Endothelial cell of umbilical vein (primary cell): ENCODE measurements around the gene STRA6. TPM values are rescaled to one million over a fixed set of nuclear protein-coding genes. Genes with fewer than 3 reads are reported as not detected.

ENCODE experiments used
- BruUV-seq: library from RNA; stranded (reverse); fragments of 400-500 nt; replicated peaks from 2 replicates; lab custom pipeline; 2021; lab: Mats Ljungman, UMichigan
- CTCF ChIA-PET: fragments of 300-600, 350-600 bp; sonication (Branson Sonifier 250); formaldehyde crosslinking; loops from one replicate; lab custom pipeline; 2021; ENCODE audit warnings: antibody characterized with exemption, inconsistent platforms; lab: Charles Lee
- POLR2A ChIA-PET: fragments of 300-600, 350-600 bp; sonication (Branson Sonifier 250); formaldehyde crosslinking; loops from one replicate; lab custom pipeline; 2021; ENCODE audit warnings: antibody characterized with exemption, inconsistent platforms; lab: Charles Lee
- DNase-seq: peaks from one replicate; pipeline ENCODE4 v3.0.0-alpha.2; 2011; ENCODE audit warnings: low read depth, low spot score
- FAIRE-seq: peaks from 2 replicates; lab custom pipeline; 2011; peaks lifted over from hg19 to GRCh38; lab: Jason Lieb, UNC
- H2AFZ ChIP-seq: 2 replicates; pipeline ENCODE4 v1.6.0; 2012; ENCODE audit warnings: low read depth, low read length, control low read depth, inconsistent platforms
- H3K27ac ChIP-seq: 2 replicates; pipeline ENCODE4 v1.5.1; 2011; ENCODE audit warnings: low read depth, mild to moderate bottlenecking, control low read depth, low read length, moderate library complexity; ENCODE audit not compliant: insufficient read depth
- H3K27me3 ChIP-seq, 2 experiments: 2 replicates each; pipeline versions ENCODE4 v1.6.0 to v1.6.1; 2011; ENCODE audit warnings: low read length in 2 of 2, mixed read lengths in 1 of 2; ENCODE audit not compliant: control insufficient read depth in 2 of 2, insufficient read depth in 2 of 2
- H3K36me3 ChIP-seq, 2 experiments: 2 replicates in 1 of 2; 3 replicates in 1 of 2; pipeline ENCODE4 v1.5.1; 2011; ENCODE audit warnings: low read length in 2 of 2, mild to moderate bottlenecking in 1 of 2, moderate library complexity in 1 of 2; ENCODE audit not compliant: control insufficient read depth in 2 of 2, insufficient read depth in 2 of 2; ENCODE audit errors: extremely low read depth in 1 of 2
- H3K4me1 ChIP-seq: 3 replicates; pipeline ENCODE4 v1.5.1; 2011; ENCODE audit warnings: mild to moderate bottlenecking, low read length; ENCODE audit not compliant: control insufficient read depth, insufficient read depth; ENCODE audit errors: extremely low read depth
- H3K4me2 ChIP-seq: 2 replicates; pipeline ENCODE4 v1.6.1; 2011; ENCODE audit warnings: low read length, control low read depth, mixed read lengths; ENCODE audit not compliant: insufficient read depth
- H3K4me3 ChIP-seq, 3 experiments: fragments of 200-600 bp in 1 of 3; sonication (generic), shearing (Covaris generic) in 1 of 3; replicated peaks in 1 of 3; 2 replicates each; pipeline ENCODE4 v1.5.1; 2011 to 2016; ENCODE audit warnings: control low read depth in 3 of 3, low read length in 3 of 3, mild to moderate bottlenecking in 2 of 3, inconsistent platforms in 1 of 3, low read depth in 1 of 3, moderate library complexity in 1 of 3; ENCODE audit not compliant: insufficient read depth in 1 of 3
- H3K79me2 ChIP-seq: 2 replicates; pipeline ENCODE4 v1.6.0; 2012; ENCODE audit warnings: low read length, inconsistent platforms; ENCODE audit not compliant: control insufficient read depth, insufficient read depth
- H3K9ac ChIP-seq: replicated peaks from 2 replicates; pipeline ENCODE3; 2011; ENCODE audit warnings: low read length, control low read depth; ENCODE audit not compliant: insufficient read depth; ENCODE audit errors: extremely low read depth
- H3K9me1 ChIP-seq: replicated peaks from 3 replicates; pipeline ENCODE4 v1.6.0; 2011; ENCODE audit warnings: mild to moderate bottlenecking, low read length; ENCODE audit not compliant: control insufficient read depth, insufficient read depth; ENCODE audit errors: extremely low read depth
- H3K9me3 ChIP-seq: replicated peaks from 2 replicates; pipeline ENCODE4 v1.5.1; 2012; ENCODE audit warnings: low read length, inconsistent platforms; ENCODE audit not compliant: control insufficient read depth, insufficient read depth
- H4K20me1 ChIP-seq: replicated peaks from 2 replicates; pipeline ENCODE3; 2011; ENCODE audit warnings: mild to moderate bottlenecking, low read length; ENCODE audit not compliant: control insufficient read depth, insufficient read depth; ENCODE audit errors: extremely low read depth
- EZH2 ChIP-seq: IDR thresholded peaks from 2 replicates; pipeline ENCODE4 v1.6.1; 2012; ENCODE audit warnings: borderline replicate concordance, low read depth, mild to moderate bottlenecking, moderate library complexity, low read length, inconsistent platforms; ENCODE audit not compliant: severe bottlenecking
- FOS ChIP-seq: IDR thresholded peaks from 2 replicates; pipeline ENCODE4 v1.6.1; 2011; ENCODE audit warnings: mild to moderate bottlenecking, low read length, moderate library complexity, borderline replicate concordance; ENCODE audit not compliant: insufficient read depth
- GATA2 ChIP-seq: IDR thresholded peaks from 2 replicates; pipeline ENCODE4 v1.7.0; 2011; ENCODE audit warnings: low read depth, mild to moderate bottlenecking, moderate library complexity, mixed read lengths, low read length; ENCODE audit not compliant: insufficient read length, insufficient read depth
- JUN ChIP-seq: IDR thresholded peaks from 2 replicates; pipeline ENCODE4 v1.6.1; 2011; ENCODE audit warnings: borderline replicate concordance, low read depth; ENCODE audit not compliant: insufficient read length, insufficient read depth
- MYC ChIP-seq: IDR thresholded peaks from one replicate; pipeline ENCODE4 v1.6.1; 2011; ENCODE audit warnings: mild to moderate bottlenecking, low read depth, low read length
- POLR2A ChIP-seq: IDR thresholded peaks from 2 replicates; pipeline ENCODE4 v1.6.1; 2012; ENCODE audit warnings: low read depth, mild to moderate bottlenecking, control low read depth, low read length
- POLR2AphosphoS5 ChIP-seq: IDR thresholded peaks from 2 replicates; pipeline ENCODE4 v1.6.1; 2012; ENCODE audit warnings: low read depth, mild to moderate bottlenecking, control low read depth, low read length, moderate library complexity; ENCODE audit not compliant: insufficient read depth
- dilution Hi-C: fragments of 300-500 bp; cut with MboI; formaldehyde crosslinking; loops from one replicate; pipeline ENCODE4 v1.15.0; 2019; ENCODE audit warnings: low sequenced_read_pairs; ENCODE audit not compliant: extremely low pct_ligation_motif_present
- intact Hi-C: fragments of 100-400 bp; cut with micrococcal nuclease; formaldehyde crosslinking; loops from one replicate; pipeline ENCODE4 v1.10.0; 2022
- polyA plus RNA-seq, 4 experiments: library from polyadenylated mRNA; depleted of rRNA in 3 of 4; stranded (reverse) in 3 of 4; unstranded in 1 of 4; fragments of >200 nt; gene quantifications; 2 replicates each; pipeline versions ENCODE4 v1.2.1 to v1.2.3, GENCODE V29; 2011 to 2012; ENCODE audit warnings: missing spikeins in 1 of 4
- total RNA-seq: library from RNA; stranded (reverse); gene quantifications from 2 replicates; pipeline ENCODE4 v1.2.3, GENCODE V29; 2021
- TF ChIP-seq, protein P1 (sequence below), 2 donors: IDR thresholded peaks; 1 replicate in 1 of 2; 2 replicates in 1 of 2; pipeline ENCODE4 v1.5.1; 2011; ENCODE audit warnings: low read length in 2 of 2, mild to moderate bottlenecking in 2 of 2, moderate library complexity in 2 of 2, control low read depth in 1 of 2, inconsistent platforms in 1 of 2, low read depth in 1 of 2; ENCODE audit not compliant: insufficient read depth in 1 of 2; ENCODE audit errors: extremely low read depth in 1 of 2
- TF ChIP-seq, protein P2 (sequence below): IDR thresholded peaks from 2 replicates; pipeline ENCODE4 v1.6.1; 2011; ENCODE audit not compliant: insufficient read depth, insufficient read length

The STRA6 gene
- total and polyA plus RNA-seq, 2 donors (not counting 3 experiments of a cell fraction or from before 2014, with no cell fraction given): not detected

DNA sequence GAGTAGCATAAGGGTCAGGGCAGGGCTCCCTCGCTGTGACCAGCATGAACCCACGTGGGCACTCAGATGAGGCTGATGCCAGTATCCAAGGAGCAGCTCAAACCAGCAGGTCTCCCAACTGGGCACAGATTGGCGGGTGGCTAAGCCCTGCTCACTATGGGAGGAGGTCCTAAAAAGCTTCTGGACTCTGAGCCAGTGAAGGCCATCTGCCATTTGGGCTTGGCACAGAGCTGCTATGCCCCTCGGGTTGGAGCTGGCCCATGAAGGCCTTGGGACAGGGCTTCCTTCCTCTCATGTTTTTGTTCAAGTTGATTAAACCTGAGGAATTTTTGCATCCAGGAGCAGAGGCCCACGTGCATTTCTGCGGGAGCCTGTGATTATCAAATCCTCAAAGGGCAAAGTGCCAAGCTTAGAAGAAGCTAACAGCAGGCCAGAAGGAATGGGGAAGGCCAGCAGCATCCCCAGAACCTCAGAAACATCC is 4.3 kb upstream of the STRA6 start:
- Histone ChIP-seq H2AFZ (no peak overlapping the region), H3K27me3 (peaks cover 0 to 5% of the 10 kb centered on the region in 2 experiments), H3K79me2 (no peaks in the 10 kb centered on the region), H3K36me3 (no peaks in the 10 kb centered on the region), H3K9me1 (no peaks in the 10 kb centered on the region), H3K9ac (no peak overlapping the region), H3K4me2 (no peak overlapping the region), H3K27ac (no peak overlapping the region), H4K20me1 (no peaks in the 10 kb centered on the region), H3K4me3 (no peak overlapping the region), H3K4me1 (no peaks in the 10 kb centered on the region), H3K9me3 (no peaks in the 10 kb centered on the region)
- ChIA-PET POLR2A (no interaction called here), CTCF (no interaction called here)
- no peak for FAIRE-seq
- no peak for DNase-seq
- intact Hi-C loops (no loop called here), dilution Hi-C loops (no loop called here)
- TF ChIP-seq GATA2 (no peak), POLR2A (no peak), MYC (no peak), FOS (no peak), EZH2 (no peak), POLR2AphosphoS5 (no peak), JUN (no peak)
- TF ChIP-seq, protein P1, sequence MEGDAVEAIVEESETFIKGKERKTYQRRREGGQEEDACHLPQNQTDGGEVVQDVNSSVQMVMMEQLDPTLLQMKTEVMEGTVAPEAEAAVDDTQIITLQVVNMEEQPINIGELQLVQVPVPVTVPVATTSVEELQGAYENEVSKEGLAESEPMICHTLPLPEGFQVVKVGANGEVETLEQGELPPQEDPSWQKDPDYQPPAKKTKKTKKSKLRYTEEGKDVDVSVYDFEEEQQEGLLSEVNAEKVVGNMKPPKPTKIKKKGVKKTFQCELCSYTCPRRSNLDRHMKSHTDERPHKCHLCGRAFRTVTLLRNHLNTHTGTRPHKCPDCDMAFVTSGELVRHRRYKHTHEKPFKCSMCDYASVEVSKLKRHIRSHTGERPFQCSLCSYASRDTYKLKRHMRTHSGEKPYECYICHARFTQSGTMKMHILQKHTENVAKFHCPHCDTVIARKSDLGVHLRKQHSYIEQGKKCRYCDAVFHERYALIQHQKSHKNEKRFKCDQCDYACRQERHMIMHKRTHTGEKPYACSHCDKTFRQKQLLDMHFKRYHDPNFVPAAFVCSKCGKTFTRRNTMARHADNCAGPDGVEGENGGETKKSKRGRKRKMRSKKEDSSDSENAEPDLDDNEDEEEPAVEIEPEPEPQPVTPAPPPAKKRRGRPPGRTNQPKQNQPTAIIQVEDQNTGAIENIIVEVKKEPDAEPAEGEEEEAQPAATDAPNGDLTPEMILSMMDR (IDR thresholded peaks at IDR 0.05; ENCODE audit: extremely low read depth in 1 of 2, insufficient read depth in 1 of 2, low read depth in 1 of 2, low read length in 2 of 2): no peak
- TF ChIP-seq, protein P2, sequence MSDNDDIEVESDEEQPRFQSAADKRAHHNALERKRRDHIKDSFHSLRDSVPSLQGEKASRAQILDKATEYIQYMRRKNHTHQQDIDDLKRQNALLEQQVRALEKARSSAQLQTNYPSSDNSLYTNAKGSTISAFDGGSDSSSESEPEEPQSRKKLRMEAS: no peak
- BruUV-seq: no TSS peak
